Endothelial cell of umbilical vein (primary cell): Measurements from ENCODE around the gene PDSS1. TPM values are rescaled to one million over a fixed set of nuclear protein-coding genes. Genes with fewer than 3 reads are reported as not detected.

Experiments
- BruUV-seq: library from RNA; stranded (reverse); fragments of 400-500 nt; replicated peaks from 2 replicates; lab custom pipeline; 2021; lab: Mats Ljungman, UMichigan
- CTCF ChIA-PET: fragments of 300-600, 350-600 bp; sonication (Branson Sonifier 250); formaldehyde crosslinking; loops from one replicate; lab custom pipeline; 2021; ENCODE audit warnings: antibody characterized with exemption, inconsistent platforms; lab: Charles Lee
- POLR2A ChIA-PET: fragments of 300-600, 350-600 bp; sonication (Branson Sonifier 250); formaldehyde crosslinking; loops from one replicate; lab custom pipeline; 2021; ENCODE audit warnings: antibody characterized with exemption, inconsistent platforms; lab: Charles Lee
- DNase-seq: peaks from one replicate; pipeline ENCODE4 v3.0.0-alpha.2; 2011; ENCODE audit warnings: low read depth, low spot score
- FAIRE-seq: peaks from 2 replicates; lab custom pipeline; 2011; peaks lifted over from hg19 to GRCh38; lab: Jason Lieb, UNC
- H2AFZ ChIP-seq: 2 replicates; pipeline ENCODE4 v1.6.0; 2012; ENCODE audit warnings: low read depth, low read length, control low read depth, inconsistent platforms
- H3K27ac ChIP-seq: 2 replicates; pipeline ENCODE4 v1.5.1; 2011; ENCODE audit warnings: low read depth, mild to moderate bottlenecking, control low read depth, low read length, moderate library complexity; ENCODE audit not compliant: insufficient read depth
- H3K27me3 ChIP-seq, 2 experiments: 2 replicates each; pipeline versions ENCODE4 v1.6.0 to v1.6.1; 2011; ENCODE audit warnings: low read length in 2 of 2, mixed read lengths in 1 of 2; ENCODE audit not compliant: control insufficient read depth in 2 of 2, insufficient read depth in 2 of 2
- H3K36me3 ChIP-seq, 2 experiments: 2 replicates in 1 of 2; 3 replicates in 1 of 2; pipeline ENCODE4 v1.5.1; 2011; ENCODE audit warnings: low read length in 2 of 2, mild to moderate bottlenecking in 1 of 2, moderate library complexity in 1 of 2; ENCODE audit not compliant: control insufficient read depth in 2 of 2, insufficient read depth in 2 of 2; ENCODE audit errors: extremely low read depth in 1 of 2
- H3K4me1 ChIP-seq: 3 replicates; pipeline ENCODE4 v1.5.1; 2011; ENCODE audit warnings: mild to moderate bottlenecking, low read length; ENCODE audit not compliant: control insufficient read depth, insufficient read depth; ENCODE audit errors: extremely low read depth
- H3K4me2 ChIP-seq: 2 replicates; pipeline ENCODE4 v1.6.1; 2011; ENCODE audit warnings: low read length, control low read depth, mixed read lengths; ENCODE audit not compliant: insufficient read depth
- H3K4me3 ChIP-seq, 3 experiments: fragments of 200-600 bp in 1 of 3; sonication (generic), shearing (Covaris generic) in 1 of 3; replicated peaks in 1 of 3; 2 replicates each; pipeline ENCODE4 v1.5.1; 2011 to 2016; ENCODE audit warnings: control low read depth in 3 of 3, low read length in 3 of 3, mild to moderate bottlenecking in 2 of 3, inconsistent platforms in 1 of 3, low read depth in 1 of 3, moderate library complexity in 1 of 3; ENCODE audit not compliant: insufficient read depth in 1 of 3
- H3K79me2 ChIP-seq: 2 replicates; pipeline ENCODE4 v1.6.0; 2012; ENCODE audit warnings: low read length, inconsistent platforms; ENCODE audit not compliant: control insufficient read depth, insufficient read depth
- H3K9ac ChIP-seq: replicated peaks from 2 replicates; pipeline ENCODE3; 2011; ENCODE audit warnings: low read length, control low read depth; ENCODE audit not compliant: insufficient read depth; ENCODE audit errors: extremely low read depth
- H3K9me1 ChIP-seq: replicated peaks from 3 replicates; pipeline ENCODE4 v1.6.0; 2011; ENCODE audit warnings: mild to moderate bottlenecking, low read length; ENCODE audit not compliant: control insufficient read depth, insufficient read depth; ENCODE audit errors: extremely low read depth
- H3K9me3 ChIP-seq: replicated peaks from 2 replicates; pipeline ENCODE4 v1.5.1; 2012; ENCODE audit warnings: low read length, inconsistent platforms; ENCODE audit not compliant: control insufficient read depth, insufficient read depth
- H4K20me1 ChIP-seq: replicated peaks from 2 replicates; pipeline ENCODE3; 2011; ENCODE audit warnings: mild to moderate bottlenecking, low read length; ENCODE audit not compliant: control insufficient read depth, insufficient read depth; ENCODE audit errors: extremely low read depth
- EZH2 ChIP-seq: IDR thresholded peaks from 2 replicates; pipeline ENCODE4 v1.6.1; 2012; ENCODE audit warnings: borderline replicate concordance, low read depth, mild to moderate bottlenecking, moderate library complexity, low read length, inconsistent platforms; ENCODE audit not compliant: severe bottlenecking
- FOS ChIP-seq: IDR thresholded peaks from 2 replicates; pipeline ENCODE4 v1.6.1; 2011; ENCODE audit warnings: mild to moderate bottlenecking, low read length, moderate library complexity, borderline replicate concordance; ENCODE audit not compliant: insufficient read depth
- GATA2 ChIP-seq: IDR thresholded peaks from 2 replicates; pipeline ENCODE4 v1.7.0; 2011; ENCODE audit warnings: low read depth, mild to moderate bottlenecking, moderate library complexity, mixed read lengths, low read length; ENCODE audit not compliant: insufficient read length, insufficient read depth
- JUN ChIP-seq: IDR thresholded peaks from 2 replicates; pipeline ENCODE4 v1.6.1; 2011; ENCODE audit warnings: borderline replicate concordance, low read depth; ENCODE audit not compliant: insufficient read length, insufficient read depth
- MYC ChIP-seq: IDR thresholded peaks from one replicate; pipeline ENCODE4 v1.6.1; 2011; ENCODE audit warnings: mild to moderate bottlenecking, low read depth, low read length
- POLR2A ChIP-seq: IDR thresholded peaks from 2 replicates; pipeline ENCODE4 v1.6.1; 2012; ENCODE audit warnings: low read depth, mild to moderate bottlenecking, control low read depth, low read length
- POLR2AphosphoS5 ChIP-seq: IDR thresholded peaks from 2 replicates; pipeline ENCODE4 v1.6.1; 2012; ENCODE audit warnings: low read depth, mild to moderate bottlenecking, control low read depth, low read length, moderate library complexity; ENCODE audit not compliant: insufficient read depth
- dilution Hi-C: fragments of 300-500 bp; cut with MboI; formaldehyde crosslinking; loops from one replicate; pipeline ENCODE4 v1.15.0; 2019; ENCODE audit warnings: low sequenced_read_pairs; ENCODE audit not compliant: extremely low pct_ligation_motif_present
- intact Hi-C: fragments of 100-400 bp; cut with micrococcal nuclease; formaldehyde crosslinking; loops from one replicate; pipeline ENCODE4 v1.10.0; 2022
- polyA plus RNA-seq, 4 experiments: library from polyadenylated mRNA; depleted of rRNA in 3 of 4; stranded (reverse) in 3 of 4; unstranded in 1 of 4; fragments of >200 nt; gene quantifications; 2 replicates each; pipeline versions ENCODE4 v1.2.1 to v1.2.3, GENCODE V29; 2011 to 2012; ENCODE audit warnings: missing spikeins in 1 of 4
- total RNA-seq: library from RNA; stranded (reverse); gene quantifications from 2 replicates; pipeline ENCODE4 v1.2.3, GENCODE V29; 2021
- TF ChIP-seq, protein P1 (sequence below): IDR thresholded peaks from 2 replicates; pipeline ENCODE4 v1.6.1; 2011; ENCODE audit not compliant: insufficient read depth, insufficient read length
- TF ChIP-seq, protein P2 (sequence below), 2 donors: IDR thresholded peaks; 1 replicate in 1 of 2; 2 replicates in 1 of 2; pipeline ENCODE4 v1.5.1; 2011; ENCODE audit warnings: low read length in 2 of 2, mild to moderate bottlenecking in 2 of 2, moderate library complexity in 2 of 2, control low read depth in 1 of 2, inconsistent platforms in 1 of 2, low read depth in 1 of 2; ENCODE audit not compliant: insufficient read depth in 1 of 2; ENCODE audit errors: extremely low read depth in 1 of 2

The PDSS1 gene
- total and polyA plus RNA-seq, 2 donors (not counting 3 experiments of a cell fraction or from before 2014, with no cell fraction given): 9.1 to 11.3 TPM

DNA sequence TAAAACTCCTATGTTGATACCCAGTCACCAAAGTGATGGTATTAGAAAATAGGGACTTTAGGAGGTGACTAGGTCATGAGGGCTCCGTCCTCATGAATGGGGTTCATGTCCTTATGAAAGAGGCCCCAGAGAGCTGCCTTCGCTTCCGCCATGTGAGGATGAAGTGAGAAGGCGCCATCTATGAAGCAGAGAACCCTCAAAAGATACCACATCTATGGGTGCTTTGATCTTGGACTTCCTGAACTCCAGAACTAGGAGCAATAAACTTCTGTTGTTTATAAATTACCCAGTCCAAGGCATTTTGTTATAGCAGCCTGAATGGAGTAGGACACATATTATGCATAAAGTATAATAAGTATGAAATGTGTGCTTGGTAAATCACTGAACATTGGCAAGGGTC, 8.1 kb upstream of the PDSS1 start:
- ChIA-PET POLR2A (no interaction called here), CTCF (no interaction called here)
- TF ChIP-seq FOS (no peak), EZH2 (no peak), POLR2A (no peak), MYC (no peak), JUN (no peak), POLR2AphosphoS5 (no peak), GATA2 (no peak)
- TF ChIP-seq, protein P1, sequence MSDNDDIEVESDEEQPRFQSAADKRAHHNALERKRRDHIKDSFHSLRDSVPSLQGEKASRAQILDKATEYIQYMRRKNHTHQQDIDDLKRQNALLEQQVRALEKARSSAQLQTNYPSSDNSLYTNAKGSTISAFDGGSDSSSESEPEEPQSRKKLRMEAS: no peak
- TF ChIP-seq, protein P2, sequence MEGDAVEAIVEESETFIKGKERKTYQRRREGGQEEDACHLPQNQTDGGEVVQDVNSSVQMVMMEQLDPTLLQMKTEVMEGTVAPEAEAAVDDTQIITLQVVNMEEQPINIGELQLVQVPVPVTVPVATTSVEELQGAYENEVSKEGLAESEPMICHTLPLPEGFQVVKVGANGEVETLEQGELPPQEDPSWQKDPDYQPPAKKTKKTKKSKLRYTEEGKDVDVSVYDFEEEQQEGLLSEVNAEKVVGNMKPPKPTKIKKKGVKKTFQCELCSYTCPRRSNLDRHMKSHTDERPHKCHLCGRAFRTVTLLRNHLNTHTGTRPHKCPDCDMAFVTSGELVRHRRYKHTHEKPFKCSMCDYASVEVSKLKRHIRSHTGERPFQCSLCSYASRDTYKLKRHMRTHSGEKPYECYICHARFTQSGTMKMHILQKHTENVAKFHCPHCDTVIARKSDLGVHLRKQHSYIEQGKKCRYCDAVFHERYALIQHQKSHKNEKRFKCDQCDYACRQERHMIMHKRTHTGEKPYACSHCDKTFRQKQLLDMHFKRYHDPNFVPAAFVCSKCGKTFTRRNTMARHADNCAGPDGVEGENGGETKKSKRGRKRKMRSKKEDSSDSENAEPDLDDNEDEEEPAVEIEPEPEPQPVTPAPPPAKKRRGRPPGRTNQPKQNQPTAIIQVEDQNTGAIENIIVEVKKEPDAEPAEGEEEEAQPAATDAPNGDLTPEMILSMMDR (IDR thresholded peaks at IDR 0.05; ENCODE audit: extremely low read depth in 1 of 2, insufficient read depth in 1 of 2, low read depth in 1 of 2, low read length in 2 of 2): no peak
- no peak for FAIRE-seq
- H3K9me1 ChIP-seq: no peaks in the 10 kb centered on the region
- H3K4me3 ChIP-seq: no peak overlapping the region
- no peaks in the 10 kb centered on the region for H3K4me1 ChIP-seq
- no peak overlapping the region for H2AFZ ChIP-seq
- peaks cover 0 to 4% of the 10 kb centered on the region in 2 experiments for H3K27me3 ChIP-seq
- no peaks in the 10 kb centered on the region for H3K9me3 ChIP-seq
- no peaks in the 10 kb centered on the region for H3K36me3 ChIP-seq
- H3K4me2 ChIP-seq: no peak overlapping the region
- no peak overlapping the region for H3K9ac ChIP-seq
- BruUV-seq: no TSS peak
- H4K20me1 ChIP-seq: no peaks in the 10 kb centered on the region
- no peaks in the 10 kb centered on the region for H3K79me2 ChIP-seq
- intact Hi-C loops (no loop called here), dilution Hi-C loops (no loop called here)
- DNase-seq: no peak
- H3K27ac ChIP-seq: no peak overlapping the region
